Lower leg skin (tissue), 4 donors: ENCODE measurements around the gene IL11. TPM values are rescaled to one million over a fixed set of nuclear protein-coding genes. Genes with fewer than 3 reads are reported as not detected.

Experiments used
- DNase-seq, 2 donors: peaks; one replicate each; pipeline ENCODE4 v3.0.0-alpha.2; 2019; ENCODE audit warnings: low spot score in 2 of 2
- H3K4me3 ChIP-seq: fragments of 200-600 bp; sonication (generic); 2 replicates; pipeline ENCODE4 v1.5.1; 2017; ENCODE audit warnings: mild to moderate bottlenecking, low read depth; ENCODE audit not compliant: poor library complexity, severe bottlenecking
- POLR2A ChIP-seq, 2 donors: fragments of 450-650 bp; IDR thresholded peaks; one replicate each; pipeline ENCODE4 v1.6.1; 2016 to 2017; ENCODE audit warnings: antibody characterized with exemption in 2 of 2, mild to moderate bottlenecking in 1 of 2, moderate library complexity in 1 of 2
- WGBS, 2 donors: methylation state at CpG; one replicate each; pipeline ENCODE4 v1.1.5; 2018; 5-methylcytosine and 5-hydroxymethylcytosine counted together
- intact Hi-C: fragments of 100-400 bp; cut with DNase I; formaldehyde crosslinking; loops from one replicate; pipeline ENCODE4 v1.15.0; 2023; ENCODE audit warnings: low total_unique reads
- total RNA-seq, 4 donors: library from RNA; depleted of rRNA; stranded (reverse); fragments of >200 nt; gene quantifications; one replicate each; pipeline ENCODE4 v1.1.0, GENCODE V29; 2016
- TF ChIP-seq, protein P1 (sequence below), 3 donors: fragments of 450-650 bp; IDR thresholded peaks; one replicate each; pipeline ENCODE4 v1.5.1; 2016; ENCODE audit warnings: antibody characterized with exemption in 3 of 3, mild to moderate bottlenecking in 3 of 3, moderate library complexity in 2 of 3

IL11 gene
- total RNA-seq, 4 donors from 2014 or later, result 0.23 to 0.68 (median 0.46) TPM; not detected in 1

DNA sequence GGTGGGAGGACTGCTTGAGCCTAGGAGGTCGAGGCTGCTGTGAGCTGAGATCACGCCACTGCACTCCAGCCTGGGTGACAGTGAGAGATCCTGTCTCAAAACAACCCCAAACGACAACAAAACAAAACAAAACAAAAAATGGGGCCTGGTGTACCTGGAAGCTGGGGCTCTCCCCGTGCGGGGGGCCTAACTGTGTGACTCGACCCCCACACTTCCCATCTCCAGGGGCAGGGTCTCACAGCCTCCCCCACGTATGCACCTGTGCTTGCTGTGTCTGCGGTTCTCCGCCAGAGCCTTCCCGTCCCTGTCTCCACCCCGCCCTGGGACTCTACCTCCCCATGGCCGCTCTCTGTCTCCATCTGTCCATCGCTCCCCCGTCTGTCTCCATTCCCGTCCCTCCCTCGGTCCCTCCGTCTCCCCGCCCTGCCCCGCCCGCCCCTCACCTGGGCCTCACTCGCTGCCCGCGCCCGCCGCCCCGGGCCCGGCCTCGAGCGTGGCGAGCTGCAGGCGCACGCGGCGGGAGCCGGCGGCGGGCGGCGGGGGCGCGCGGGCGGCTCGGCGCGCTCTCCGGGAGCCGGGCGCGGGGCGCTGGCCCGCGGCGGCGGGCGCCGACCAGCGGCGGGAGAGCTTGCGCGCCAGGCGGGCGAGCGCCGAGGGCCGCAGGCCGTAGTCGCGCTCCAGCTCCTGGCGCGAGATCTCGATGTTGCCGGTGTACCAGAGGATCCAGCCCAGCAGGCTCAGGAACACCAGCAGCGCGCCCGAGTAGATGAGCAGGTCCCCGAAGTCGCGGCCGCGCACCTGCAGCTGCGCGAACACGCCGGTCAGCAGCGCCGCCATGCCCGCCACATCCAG lies 13.2 kb upstream of the IL11 start:
- no peak for TF ChIP-seq POLR2A (IDR thresholded peaks at IDR 0.05)
- TF ChIP-seq, protein P1, sequence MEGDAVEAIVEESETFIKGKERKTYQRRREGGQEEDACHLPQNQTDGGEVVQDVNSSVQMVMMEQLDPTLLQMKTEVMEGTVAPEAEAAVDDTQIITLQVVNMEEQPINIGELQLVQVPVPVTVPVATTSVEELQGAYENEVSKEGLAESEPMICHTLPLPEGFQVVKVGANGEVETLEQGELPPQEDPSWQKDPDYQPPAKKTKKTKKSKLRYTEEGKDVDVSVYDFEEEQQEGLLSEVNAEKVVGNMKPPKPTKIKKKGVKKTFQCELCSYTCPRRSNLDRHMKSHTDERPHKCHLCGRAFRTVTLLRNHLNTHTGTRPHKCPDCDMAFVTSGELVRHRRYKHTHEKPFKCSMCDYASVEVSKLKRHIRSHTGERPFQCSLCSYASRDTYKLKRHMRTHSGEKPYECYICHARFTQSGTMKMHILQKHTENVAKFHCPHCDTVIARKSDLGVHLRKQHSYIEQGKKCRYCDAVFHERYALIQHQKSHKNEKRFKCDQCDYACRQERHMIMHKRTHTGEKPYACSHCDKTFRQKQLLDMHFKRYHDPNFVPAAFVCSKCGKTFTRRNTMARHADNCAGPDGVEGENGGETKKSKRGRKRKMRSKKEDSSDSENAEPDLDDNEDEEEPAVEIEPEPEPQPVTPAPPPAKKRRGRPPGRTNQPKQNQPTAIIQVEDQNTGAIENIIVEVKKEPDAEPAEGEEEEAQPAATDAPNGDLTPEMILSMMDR (IDR thresholded peaks at IDR 0.05), result no peak
- H3K4me3 ChIP-seq, result peak overlapping the region; percentile 42
- WGBS, 2 donors, result 7 to 10% methylated on average over 33 to 49 of the region's 88 CpGs
- peak in 1 of 2 donors; percentile 90 for DNase-seq
- intact Hi-C loops, result no loop called here

- no peak for DNase-seq
- no peak overlapping the region for H3K4me3 ChIP-seq
- intact Hi-C loops, result no loop called here
- WGBS, 2 donors, result 97 to 100% methylated on average over 3 of the region's 3 CpGs
- TF ChIP-seq, protein P1 (IDR thresholded peaks at IDR 0.05), result no peak
- no peak for TF ChIP-seq POLR2A (IDR thresholded peaks at IDR 0.05)
Measured at GRCh38 chr19:55382522-55383054, 12.3 kb upstream of the IL11 start.

GRCh38 chr19:55382013-55382412 lies 11.8 kb upstream of the IL11 start:
- intact Hi-C loops, result no loop called here
- H3K4me3 ChIP-seq, result no peak overlapping the region
- TF ChIP-seq, protein P1 (IDR thresholded peaks at IDR 0.05), result no peak
- TF ChIP-seq POLR2A (IDR thresholded peaks at IDR 0.05), result no peak
- 96 to 99% methylated on average over 5 of the region's 5 CpGs for WGBS, 2 donors
- no peak for DNase-seq

GRCh38 chr19:55379174-55379573 lies 8.9 kb upstream of the IL11 start:
- TF ChIP-seq, protein P1 (IDR thresholded peaks at IDR 0.05), result no peak
- no peak for TF ChIP-seq POLR2A (IDR thresholded peaks at IDR 0.05)
- no peak overlapping the region for H3K4me3 ChIP-seq
- WGBS, 2 donors, result 66% methylated on average over 8 to 11 of the region's 11 CpGs
- DNase-seq, result no peak
- intact Hi-C loops, result no loop called here

- intact Hi-C loops, result no loop called here
- TF ChIP-seq, protein P1 (IDR thresholded peaks at IDR 0.05), result no peak
- TF ChIP-seq POLR2A (IDR thresholded peaks at IDR 0.05), result no peak
- H3K4me3 ChIP-seq, result no peak overlapping the region
- 39 to 49% methylated on average over 36 to 43 of the region's 43 CpGs for WGBS, 2 donors
- DNase-seq, result no peak
Measured at GRCh38 chr19:55377356-55378131, 7.3 kb upstream of the IL11 start.
